ENCODE data around the gene PLSCR5. TPM values are rescaled to one million over a fixed set of nuclear protein-coding genes. Genes with fewer than 3 reads are reported as not detected.

Gene PLSCR5
- total RNA-seq, 1 donor from 2014 or later, result not detected

DNA sequence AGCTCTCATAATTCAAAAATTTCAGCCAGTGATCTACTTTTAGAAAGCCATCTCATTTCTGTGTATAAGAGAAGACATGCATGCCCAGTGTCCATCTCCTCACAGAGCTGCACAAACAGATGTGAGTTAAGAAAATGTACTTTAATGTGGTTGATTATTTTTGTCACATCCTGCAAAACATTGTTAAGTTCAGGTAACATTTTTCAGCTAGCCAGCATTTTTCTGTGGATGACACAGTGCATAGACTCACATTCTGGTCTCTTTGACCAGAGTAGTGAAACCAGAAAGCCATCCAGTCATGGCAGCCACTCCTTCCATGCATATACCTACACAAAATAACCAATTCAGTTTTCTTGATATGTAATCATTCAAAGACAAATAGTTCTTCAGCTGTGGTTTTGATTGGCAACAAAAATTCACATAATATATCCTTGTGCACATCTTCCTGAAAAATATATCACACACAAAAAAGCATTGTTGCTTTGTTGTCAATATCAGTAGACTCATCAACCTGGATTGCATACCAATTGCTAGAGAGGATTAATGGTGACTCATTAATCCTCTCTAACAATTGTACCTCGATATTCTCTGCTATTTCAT is 58.7 kb downstream of the PLSCR5 start:
- intact Hi-C loops (cut with micrococcal nuclease), result no loop called here
- peaks cover 4% of the 10 kb centered on the region for H3K36me3 Mint-ChIP-seq (ENCODE audit: low read depth)
- H3K27ac Mint-ChIP-seq, result peak overlapping the region; percentile 0
- H3K27me3 Mint-ChIP-seq, result no peaks in the 10 kb centered on the region
- H3K4me3 Mint-ChIP-seq, result no peak overlapping the region
- DNase-seq (no peak), ATAC-seq (ENCODE audit: low read depth) (no peak)
- no peaks in the 10 kb centered on the region for H3K9me3 Mint-ChIP-seq
- peaks cover 35% of the 10 kb centered on the region for H3K4me1 Mint-ChIP-seq
- ChIA-PET POLR2A (no interaction called here), CTCF (interaction anchor here (1.2 kb wide), 1 partner anchor 359 kb away, joined by 3 read pairs; no protein-coding TSS in a partner anchor)
- TF ChIP-seq, protein P1, sequence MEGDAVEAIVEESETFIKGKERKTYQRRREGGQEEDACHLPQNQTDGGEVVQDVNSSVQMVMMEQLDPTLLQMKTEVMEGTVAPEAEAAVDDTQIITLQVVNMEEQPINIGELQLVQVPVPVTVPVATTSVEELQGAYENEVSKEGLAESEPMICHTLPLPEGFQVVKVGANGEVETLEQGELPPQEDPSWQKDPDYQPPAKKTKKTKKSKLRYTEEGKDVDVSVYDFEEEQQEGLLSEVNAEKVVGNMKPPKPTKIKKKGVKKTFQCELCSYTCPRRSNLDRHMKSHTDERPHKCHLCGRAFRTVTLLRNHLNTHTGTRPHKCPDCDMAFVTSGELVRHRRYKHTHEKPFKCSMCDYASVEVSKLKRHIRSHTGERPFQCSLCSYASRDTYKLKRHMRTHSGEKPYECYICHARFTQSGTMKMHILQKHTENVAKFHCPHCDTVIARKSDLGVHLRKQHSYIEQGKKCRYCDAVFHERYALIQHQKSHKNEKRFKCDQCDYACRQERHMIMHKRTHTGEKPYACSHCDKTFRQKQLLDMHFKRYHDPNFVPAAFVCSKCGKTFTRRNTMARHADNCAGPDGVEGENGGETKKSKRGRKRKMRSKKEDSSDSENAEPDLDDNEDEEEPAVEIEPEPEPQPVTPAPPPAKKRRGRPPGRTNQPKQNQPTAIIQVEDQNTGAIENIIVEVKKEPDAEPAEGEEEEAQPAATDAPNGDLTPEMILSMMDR (IDR thresholded peaks at IDR 0.05), result no peak

DNA sequence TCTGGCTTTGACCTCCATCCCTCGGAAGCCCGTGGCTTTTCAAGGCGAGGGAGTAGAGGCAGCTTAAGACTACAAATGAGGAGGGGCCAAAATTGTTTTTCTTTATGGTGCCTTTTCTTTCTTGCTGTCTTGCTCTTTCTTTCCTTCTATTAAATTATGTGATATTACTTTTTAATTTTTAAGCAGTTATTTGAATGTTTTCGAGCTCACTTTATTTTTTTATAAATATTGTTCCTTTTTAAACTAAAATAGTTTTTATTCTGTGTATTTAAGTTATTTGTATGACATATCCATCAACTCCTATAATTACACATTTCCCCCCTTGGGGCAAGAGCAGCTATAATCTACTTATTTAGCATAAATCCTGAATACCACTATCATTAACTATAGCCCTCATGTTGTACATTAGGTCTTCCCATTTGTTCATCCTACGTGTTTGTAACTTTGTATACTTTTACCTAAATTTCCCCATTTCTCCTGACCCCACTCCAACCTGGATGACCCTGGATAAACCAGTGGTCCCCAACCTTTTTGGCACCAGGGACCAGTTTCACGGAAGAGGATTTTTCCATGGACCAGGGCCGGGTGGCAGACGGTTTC is 60.1 kb downstream of the PLSCR5 start:
- Mint-ChIP-seq H3K27me3 (no peaks in the 10 kb centered on the region), H3K36me3 (ENCODE audit: low read depth) (peaks cover 4% of the 10 kb centered on the region), H3K9me3 (no peaks in the 10 kb centered on the region), H3K4me1 (peaks cover 44% of the 10 kb centered on the region), H3K27ac (peak overlapping the region; percentile 92), H3K4me3 (peak overlapping the region; percentile 92)
- ATAC-seq (ENCODE audit: low read depth) (no peak), DNase-seq (no peak)
- ChIA-PET CTCF (no interaction called here), POLR2A (interaction anchor here (0.6 to 2.5 kb wide), 3 partner anchors 11 to 79 kb away, joined by 3 to 30 read pairs (median 5); partner anchors contain the start of gene PLSCR2)
- TF ChIP-seq, protein P1 (IDR thresholded peaks at IDR 0.05), result no peak
- intact Hi-C loops (cut with micrococcal nuclease), result loop anchor here (1.0 to 2.0 kb wide), 4 partner anchors 7 to 76 kb away; partner anchors contain the start of gene PLSCR2

DNA sequence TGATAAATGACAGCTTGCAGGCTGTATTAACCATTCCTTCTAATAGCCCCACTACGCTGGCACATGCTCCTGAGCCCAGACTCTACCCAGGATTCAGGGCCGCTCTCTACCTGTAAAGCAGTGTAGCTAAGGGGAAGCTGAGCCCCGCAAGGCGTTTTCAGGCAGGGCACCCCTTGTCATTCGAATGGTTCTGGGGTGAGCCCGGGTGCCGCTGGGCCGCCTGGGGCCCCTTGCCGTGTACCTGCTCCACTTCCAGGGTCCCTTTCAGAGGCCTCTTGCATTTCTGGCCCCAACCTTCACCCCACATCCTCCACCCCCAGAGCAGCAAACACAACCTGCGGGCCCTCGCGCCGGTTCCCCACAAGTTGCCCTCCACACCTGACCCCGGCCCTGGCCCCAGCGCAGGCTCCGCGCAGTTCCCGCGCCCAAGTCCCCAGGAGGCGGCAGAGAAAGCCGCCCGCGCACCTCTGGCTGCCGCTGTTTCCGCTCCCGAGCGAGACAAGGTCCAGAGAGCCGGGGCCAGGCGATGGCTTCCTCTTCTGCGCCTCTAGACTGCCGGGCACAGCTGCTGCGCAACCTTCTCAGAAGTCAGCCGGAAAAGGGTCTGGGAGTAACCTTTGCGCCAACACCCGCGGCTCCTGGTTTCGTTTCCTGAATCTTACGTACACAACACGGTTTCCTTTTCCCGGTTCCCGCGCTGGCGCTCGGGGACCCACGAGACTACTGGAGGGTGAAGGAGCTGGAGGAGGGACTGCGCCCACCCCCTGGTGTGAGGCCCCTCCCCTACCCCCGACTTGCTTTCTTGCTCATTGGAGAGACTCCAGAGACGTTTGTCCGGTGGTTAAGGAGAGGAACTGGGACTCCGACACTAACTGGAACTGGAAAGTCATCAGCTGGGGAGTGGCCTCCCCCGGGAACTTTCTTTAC is 60.9 kb downstream of the PLSCR5 start, which contains the start of gene PLSCR1:
PLSCR1 (minus strand) TSS at position 606 of the 927 bp plus-strand sequence. CDS start 8,055 bp downstream, outside the sequence.
- intact Hi-C loops (cut with micrococcal nuclease), result loop anchor here (1.0 to 2.0 kb wide), 4 partner anchors 8 to 75 kb away; partner anchors contain the start of gene PLSCR2
- CTCF ChIA-PET, result interaction anchor here (0.5 to 1.1 kb wide), 3 partner anchors 33 to 75 kb away, joined by 3 read pairs; partner anchors contain the start of gene PLSCR2
- H3K4me1 Mint-ChIP-seq, result peaks cover 51% of the 10 kb centered on the region

DNA sequence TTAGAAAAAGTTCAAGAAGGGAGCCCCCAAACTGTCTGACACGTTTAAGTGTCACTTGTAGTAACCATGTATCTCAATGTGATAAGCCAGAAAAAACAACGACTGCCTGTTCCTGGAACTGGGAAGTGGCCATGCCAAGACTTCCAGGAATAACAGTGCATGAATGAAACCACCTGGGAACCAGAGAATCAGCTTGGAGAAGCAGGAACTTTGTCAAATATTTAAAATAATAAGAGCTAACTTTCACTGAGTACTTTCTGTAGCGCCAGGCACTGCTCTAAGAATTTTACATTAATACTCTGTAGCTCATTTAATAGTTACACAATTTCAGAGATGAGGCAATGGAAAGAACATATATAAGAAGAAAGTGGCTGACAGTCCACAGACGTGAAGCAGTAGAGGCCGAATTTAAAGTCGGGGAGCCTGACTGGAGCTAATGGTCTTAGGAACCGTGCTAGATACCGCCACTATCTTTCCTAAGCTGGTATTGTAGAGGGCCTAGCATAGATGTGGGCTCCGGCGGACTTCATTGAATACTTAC is 61.6 kb downstream of the PLSCR5 start:
- H3K36me3 Mint-ChIP-seq (ENCODE audit: low read depth), result peaks cover 4% of the 10 kb centered on the region
- ChIA-PET CTCF (interaction anchor here (0.8 to 1.1 kb wide), 2 partner anchors 34 to 75 kb away, joined by 3 read pairs; partner anchors contain the start of gene PLSCR2), POLR2A (interaction anchor here (2.5 kb wide), 1 partner anchor 74 kb away, joined by 30 read pairs; the partner anchor contains the start of gene PLSCR2)
- TF ChIP-seq, protein P1 (IDR thresholded peaks at IDR 0.05), result no peak
- no peaks in the 10 kb centered on the region for H3K27me3 Mint-ChIP-seq
- H3K27ac Mint-ChIP-seq, result peak overlapping the region; percentile 92
- H3K4me1 Mint-ChIP-seq, result peaks cover 54% of the 10 kb centered on the region
- DNase-seq, result no peak
- no peak for ATAC-seq (ENCODE audit: low read depth)
- H3K9me3 Mint-ChIP-seq, result no peaks in the 10 kb centered on the region
- peak overlapping the region; percentile 92 for H3K4me3 Mint-ChIP-seq
- intact Hi-C loops (cut with micrococcal nuclease), result loop anchor here (1.0 to 2.0 kb wide), 4 partner anchors 9 to 74 kb away; partner anchors contain the start of gene PLSCR2

More for the DNA sequence above, 60.9 kb downstream of the PLSCR5 start, which contains the start of gene PLSCR1:
- peak within 1 kb of the TSS; percentile 92 for H3K4me3 Mint-ChIP-seq
- TF ChIP-seq, protein P1 (IDR thresholded peaks at IDR 0.05), result no peak
- H3K27ac Mint-ChIP-seq, result peak within 1 kb of the TSS; percentile 92
- ATAC-seq (ENCODE audit: low read depth) (peak; percentile 87), DNase-seq (peak; percentile 67)
- peaks cover 4% of the 10 kb centered on the region for H3K36me3 Mint-ChIP-seq (ENCODE audit: low read depth)
- no peaks in the 10 kb centered on the region for H3K27me3 Mint-ChIP-seq
- no peaks in the 10 kb centered on the region for H3K9me3 Mint-ChIP-seq
- POLR2A ChIA-PET, result interaction anchor here (0.6 to 2.5 kb wide), 3 partner anchors 10 to 78 kb away, joined by 3 to 30 read pairs (median 5); partner anchors contain the start of gene PLSCR2

Data from activated B cell treated with CpG ODN at 0.5 μM for 24 hours (primary cell).